ENCODE data around the gene APEH. TPM values are rescaled to one million over a fixed set of nuclear protein-coding genes. Genes with fewer than 3 reads are reported as not detected.
"Not testable (repeated sequence)": the region's sequence is repeated elsewhere in the genome, so short reads cannot be mapped to it uniquely, and the experiment has no call there.

The APEH gene
- polyA plus RNA-seq, 3 donors, result 66.1 to 105 (median 92.6) TPM

DNA sequence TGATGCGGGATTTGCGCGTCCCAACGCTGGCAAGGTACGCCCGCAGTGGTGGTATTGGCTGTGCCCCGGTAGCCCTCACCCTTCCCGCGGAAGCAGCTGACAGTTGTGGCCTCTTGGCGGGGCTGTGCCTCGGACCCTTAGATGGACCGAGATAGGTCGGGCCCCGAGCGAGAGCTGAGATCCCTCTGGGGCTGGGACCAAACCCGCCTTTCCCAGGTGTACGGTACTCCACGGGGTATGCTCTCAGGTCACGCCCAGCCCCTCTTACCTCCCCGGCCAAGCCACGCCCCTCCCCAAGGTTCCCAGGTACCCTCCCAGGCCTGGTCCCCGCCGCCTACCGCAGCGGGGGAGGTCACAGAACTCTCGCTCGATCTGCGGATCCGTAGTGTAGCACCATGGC, 12.2 kb downstream of the APEH start:
- 2% methylated on average over 12 of the region's 29 CpGs for WGBS (ENCODE audit: insufficient coverage)
- H3K9ac ChIP-seq (ENCODE audit: insufficient read depth, low read length, poor library complexity, severe bottlenecking); H2AFZ ChIP-seq (ENCODE audit: insufficient read depth, low read depth, low read length, poor library complexity, severe bottlenecking); H3K9me3 Mint-ChIP-seq; intact Hi-C loops (cut with micrococcal nuclease); H3K9me3 ChIP-seq (replicated peaks in 1 of 2; ENCODE audit: control insufficient read depth in 1 of 2, insufficient read depth in 1 of 2, low read length in 2 of 2); H3K27ac ChIP-seq (ENCODE audit: low read depth in 1 of 2, low read length in 2 of 2); H3K27ac Mint-ChIP-seq; H4K20me1 ChIP-seq (ENCODE audit: insufficient read depth, low read length); DNase-seq; H3K4me2 ChIP-seq (replicated peaks; ENCODE audit: extremely low read depth, low read length, poor library complexity, severe bottlenecking); H3K4me3 ChIP-seq (replicated peaks in 1 of 3; ENCODE audit: low read depth in 2 of 3, low read length in 3 of 3): not testable (repeated sequence)
- Mint-ChIP-seq H3K27me3 (ENCODE audit: low read depth in 3 of 3) (peaks cover 23 to 34% (median 32%) of the 10 kb centered on the region in 3 donors), H3K4me1 (peaks cover 38% of the 10 kb centered on the region), H3K36me3 (peaks cover 37 to 41% of the 10 kb centered on the region in 2 donors), H3K4me3 (peak overlapping the region; percentile 43 to 48)
- Histone ChIP-seq H3K36me3 (replicated peaks in 1 of 2; ENCODE audit: control insufficient read depth in 1 of 2, insufficient read depth in 2 of 2, low read length in 2 of 2) (peaks cover 26 to 34% of the 10 kb centered on the region in 2 donors), H3K4me1 (ENCODE audit: control insufficient read depth in 1 of 2, insufficient read depth in 2 of 2, low read length in 2 of 2) (peaks cover 27% of the 10 kb centered on the region in 2 donors), H3K27me3 (ENCODE audit: control insufficient read depth in 2 of 2, insufficient read depth in 2 of 2, low read length in 2 of 2) (peaks cover 0 to 27% of the 10 kb centered on the region in 2 donors), H3K79me2 (ENCODE audit: insufficient read depth, low read length) (peaks cover 20% of the 10 kb centered on the region)

DNA sequence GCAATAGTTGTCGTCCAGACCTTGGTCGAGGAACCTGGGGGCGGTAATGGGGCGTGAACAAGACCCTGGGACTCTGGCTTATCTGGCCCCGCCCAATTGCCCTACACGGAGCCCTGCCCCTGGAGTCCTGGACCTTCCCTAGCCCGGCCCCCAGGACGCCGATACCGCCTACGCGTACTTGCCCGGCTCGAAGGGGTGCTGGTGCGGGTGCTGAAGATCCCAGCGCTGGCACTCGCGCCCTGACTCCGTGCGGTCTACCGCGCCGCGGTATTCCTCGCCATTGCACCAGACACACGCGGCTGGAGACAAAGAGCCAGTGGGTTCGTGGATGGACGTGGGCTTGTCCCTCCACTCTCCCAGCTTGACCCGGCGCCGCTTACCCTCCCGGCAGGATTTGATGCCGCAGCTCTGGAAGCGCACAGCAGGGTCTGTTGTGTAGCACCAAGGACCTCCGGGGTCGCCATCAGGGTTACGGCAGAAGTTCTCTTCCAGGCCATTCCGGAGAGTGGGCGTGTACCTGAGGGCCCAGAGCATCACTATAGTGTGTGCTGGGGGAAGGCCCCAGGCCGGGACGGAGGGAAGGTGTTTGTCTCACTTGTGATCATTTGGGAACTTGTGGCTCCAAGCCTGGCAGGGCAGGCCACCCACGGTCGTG, 12.7 kb downstream of the APEH start:
- DNase-seq; H3K4me3 ChIP-seq (replicated peaks in 1 of 3; ENCODE audit: low read depth in 2 of 3, low read length in 3 of 3); H3K27ac ChIP-seq (ENCODE audit: low read depth in 1 of 2, low read length in 2 of 2); H2AFZ ChIP-seq (ENCODE audit: insufficient read depth, low read depth, low read length, poor library complexity, severe bottlenecking); intact Hi-C loops (cut with micrococcal nuclease); H3K9me3 Mint-ChIP-seq; H3K9me3 ChIP-seq (replicated peaks in 1 of 2; ENCODE audit: control insufficient read depth in 1 of 2, insufficient read depth in 1 of 2, low read length in 2 of 2); H4K20me1 ChIP-seq (ENCODE audit: insufficient read depth, low read length); H3K9ac ChIP-seq (ENCODE audit: insufficient read depth, low read length, poor library complexity, severe bottlenecking); H3K4me2 ChIP-seq (replicated peaks; ENCODE audit: extremely low read depth, low read length, poor library complexity, severe bottlenecking): not testable (repeated sequence)
- Mint-ChIP-seq H3K36me3 (peaks cover 34 to 35% of the 10 kb centered on the region in 2 donors), H3K4me1 (peaks cover 38% of the 10 kb centered on the region), H3K4me3 (peak overlapping the region in 1 of 2 donors; percentile 67), H3K27ac (peak overlapping the region in 1 of 7 donors; percentile 19), H3K27me3 (ENCODE audit: low read depth in 3 of 3) (peaks cover 23 to 34% (median 32%) of the 10 kb centered on the region in 3 donors)
- Histone ChIP-seq H3K36me3 (replicated peaks in 1 of 2; ENCODE audit: control insufficient read depth in 1 of 2, insufficient read depth in 2 of 2, low read length in 2 of 2) (peaks cover 20 to 29% of the 10 kb centered on the region in 2 donors), H3K79me2 (ENCODE audit: insufficient read depth, low read length) (peaks cover 23% of the 10 kb centered on the region), H3K27me3 (ENCODE audit: control insufficient read depth in 2 of 2, insufficient read depth in 2 of 2, low read length in 2 of 2) (peaks cover 0 to 27% of the 10 kb centered on the region in 2 donors), H3K4me1 (ENCODE audit: control insufficient read depth in 1 of 2, insufficient read depth in 2 of 2, low read length in 2 of 2) (peaks cover 27 to 29% of the 10 kb centered on the region in 2 donors)
- 14% methylated on average over 35 of the region's 44 CpGs for WGBS (ENCODE audit: insufficient coverage)

DNA sequence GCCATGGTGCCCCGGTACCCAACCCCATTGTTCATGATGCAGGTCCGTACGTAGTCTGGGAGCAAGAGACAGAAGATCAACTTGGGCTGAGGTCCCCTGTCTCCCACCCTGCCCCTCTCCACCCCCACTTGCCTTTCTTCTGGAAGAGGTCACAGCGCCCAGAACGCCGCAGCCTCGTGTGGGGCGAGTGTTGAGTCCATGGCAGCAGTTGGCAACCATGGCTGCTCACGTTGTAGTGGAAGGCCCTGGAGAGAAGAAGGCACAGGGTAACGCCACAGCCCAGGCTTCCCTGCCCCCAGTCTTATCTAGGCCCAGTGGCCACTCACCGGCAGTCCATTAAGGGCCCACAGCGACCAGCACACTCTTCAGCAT, 13.3 kb downstream of the APEH start:
- H3K4me2 ChIP-seq (replicated peaks; ENCODE audit: extremely low read depth, low read length, poor library complexity, severe bottlenecking); H3K4me3 ChIP-seq (replicated peaks in 1 of 3; ENCODE audit: low read depth in 2 of 3, low read length in 3 of 3); DNase-seq; H2AFZ ChIP-seq (ENCODE audit: insufficient read depth, low read depth, low read length, poor library complexity, severe bottlenecking); H3K9me3 ChIP-seq (replicated peaks in 1 of 2; ENCODE audit: control insufficient read depth in 1 of 2, insufficient read depth in 1 of 2, low read length in 2 of 2); H3K9me3 Mint-ChIP-seq; H3K27ac ChIP-seq (ENCODE audit: low read depth in 1 of 2, low read length in 2 of 2); H4K20me1 ChIP-seq (ENCODE audit: insufficient read depth, low read length); H3K9ac ChIP-seq (ENCODE audit: insufficient read depth, low read length, poor library complexity, severe bottlenecking); intact Hi-C loops (cut with micrococcal nuclease); H3K27ac Mint-ChIP-seq: not testable (repeated sequence)
- Histone ChIP-seq H3K36me3 (replicated peaks in 1 of 2; ENCODE audit: control insufficient read depth in 1 of 2, insufficient read depth in 2 of 2, low read length in 2 of 2) (peaks cover 15 to 23% of the 10 kb centered on the region in 2 donors), H3K27me3 (ENCODE audit: control insufficient read depth in 2 of 2, insufficient read depth in 2 of 2, low read length in 2 of 2) (peaks cover 0 to 27% of the 10 kb centered on the region in 2 donors), H3K4me1 (ENCODE audit: control insufficient read depth in 1 of 2, insufficient read depth in 2 of 2, low read length in 2 of 2) (peaks cover 27 to 29% of the 10 kb centered on the region in 2 donors), H3K79me2 (ENCODE audit: insufficient read depth, low read length) (peaks cover 23% of the 10 kb centered on the region)
- H3K27me3 Mint-ChIP-seq (ENCODE audit: low read depth in 3 of 3), result peaks cover 23 to 34% (median 32%) of the 10 kb centered on the region in 3 donors
- peaks cover 30% of the 10 kb centered on the region in 2 donors for H3K36me3 Mint-ChIP-seq
- no CpG with 5 or more reads among the region's 12 CpGs for WGBS (ENCODE audit: insufficient coverage)
- peak overlapping the region in 1 of 2 donors; percentile 67 for H3K4me3 Mint-ChIP-seq
- H3K4me1 Mint-ChIP-seq, result peaks cover 38% of the 10 kb centered on the region

DNA sequence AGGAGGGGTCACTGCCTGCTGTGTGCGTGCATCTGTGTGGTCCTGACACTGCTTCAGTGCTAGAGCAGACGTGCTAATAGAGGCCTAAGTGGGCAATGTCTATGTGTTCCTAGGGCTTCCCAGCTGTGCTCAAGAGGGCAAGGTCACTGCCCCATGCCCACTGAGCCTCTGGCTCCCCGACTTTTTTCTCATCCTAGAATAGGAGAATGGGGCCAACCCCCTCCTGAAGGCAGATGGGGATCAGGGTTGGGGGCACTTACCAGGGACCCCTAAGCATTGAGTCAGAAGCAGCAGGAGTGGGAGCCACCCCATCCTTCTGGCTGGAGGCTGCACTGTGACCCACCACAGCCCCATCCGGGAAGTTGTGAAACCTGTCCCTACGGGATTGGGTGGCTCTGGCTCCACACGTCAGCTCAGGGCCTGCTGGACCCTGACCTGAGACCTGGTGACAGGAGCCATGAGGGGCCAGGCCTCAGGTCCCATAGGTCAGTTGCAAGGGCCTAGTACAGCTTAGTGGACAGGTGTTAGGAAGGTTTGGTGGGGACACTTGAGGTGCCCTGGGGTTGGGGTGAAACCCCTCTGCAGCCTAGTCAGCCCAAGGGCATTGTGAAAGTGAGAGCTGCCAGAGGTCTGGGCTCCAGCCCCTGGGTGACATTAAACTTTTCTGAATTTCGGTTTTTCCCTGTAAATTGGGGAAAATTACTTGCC, 14.3 kb downstream of the APEH start:
- H3K79me2 ChIP-seq (ENCODE audit: insufficient read depth, low read length), result peaks cover 23% of the 10 kb centered on the region
- H4K20me1 ChIP-seq (ENCODE audit: insufficient read depth, low read length); H3K9me3 ChIP-seq (replicated peaks in 1 of 2; ENCODE audit: control insufficient read depth in 1 of 2, insufficient read depth in 1 of 2, low read length in 2 of 2); intact Hi-C loops (cut with micrococcal nuclease); DNase-seq; H3K9me3 Mint-ChIP-seq: not testable (repeated sequence)
- H3K4me1 Mint-ChIP-seq, result peaks cover 38% of the 10 kb centered on the region
- peaks cover 20% of the 10 kb centered on the region in 2 donors for H3K36me3 Mint-ChIP-seq
- peak overlapping the region in 5 of 7 donors; percentile 83 to 96 (median 87) for H3K27ac Mint-ChIP-seq
- H3K27me3 ChIP-seq (ENCODE audit: control insufficient read depth in 2 of 2, insufficient read depth in 2 of 2, low read length in 2 of 2), result peaks cover 0 to 27% of the 10 kb centered on the region in 2 donors
- H3K4me2 ChIP-seq (replicated peaks; ENCODE audit: extremely low read depth, low read length, poor library complexity, severe bottlenecking), result peak overlapping the region; percentile 86
- H3K36me3 ChIP-seq (replicated peaks in 1 of 2; ENCODE audit: control insufficient read depth in 1 of 2, insufficient read depth in 2 of 2, low read length in 2 of 2), result peaks cover 4 to 13% of the 10 kb centered on the region in 2 donors
- H3K4me3 ChIP-seq (replicated peaks in 1 of 3; ENCODE audit: low read depth in 2 of 3, low read length in 3 of 3), result peak overlapping the region; percentile 63 to 97 (median 76)
- peak overlapping the region; percentile 97 for H2AFZ ChIP-seq (ENCODE audit: insufficient read depth, low read depth, low read length, poor library complexity, severe bottlenecking)
- peak overlapping the region; percentile 96 to 98 for H3K4me3 Mint-ChIP-seq
- WGBS (ENCODE audit: insufficient coverage), result 70% methylated on average over 2 of the region's 7 CpGs
- peak overlapping the region; percentile 21 to 85 for H3K27ac ChIP-seq (ENCODE audit: low read depth in 1 of 2, low read length in 2 of 2)
- H3K4me1 ChIP-seq (ENCODE audit: control insufficient read depth in 1 of 2, insufficient read depth in 2 of 2, low read length in 2 of 2), result peaks cover 27 to 29% of the 10 kb centered on the region in 2 donors
- peak overlapping the region; percentile 90 for H3K9ac ChIP-seq (ENCODE audit: insufficient read depth, low read length, poor library complexity, severe bottlenecking)
- peaks cover 23 to 34% (median 32%) of the 10 kb centered on the region in 3 donors for H3K27me3 Mint-ChIP-seq (ENCODE audit: low read depth in 3 of 3)

Data from CD14-positive monocyte (primary cell).